GM12891 (cell line): ENCODE data around the gene GIGYF1.

Source experiments
- PAX5 ChIP-seq: IDR thresholded peaks from 2 replicates; pipeline ENCODE4 v1.6.1; 2011; ENCODE audit warnings: low read length, moderate library complexity, mild to moderate bottlenecking; ENCODE audit not compliant: insufficient read depth, severe bottlenecking
- POLR2A ChIP-seq: IDR thresholded peaks from 2 replicates; pipeline ENCODE4 v1.6.1; 2011; ENCODE audit warnings: low read depth, low read length, control low read depth
- POLR2AphosphoS5 ChIP-seq: IDR thresholded peaks from 2 replicates; pipeline ENCODE4 v1.6.1; 2011; ENCODE audit warnings: low read depth, low read length, control low read depth
- POU2F2 ChIP-seq: IDR thresholded peaks from 2 replicates; pipeline ENCODE4 v1.6.1; 2011; ENCODE audit warnings: low read depth, mild to moderate bottlenecking, control low read depth, low read length, moderate library complexity
- SPI1 ChIP-seq: IDR thresholded peaks from 2 replicates; pipeline ENCODE4 v1.6.1; 2011; ENCODE audit warnings: low read depth, low read length, control low read depth
- TAF1 ChIP-seq: IDR thresholded peaks from 2 replicates; pipeline ENCODE4 v1.6.1; 2011; ENCODE audit warnings: low read depth, low read length, control low read depth

GRCh38 chr7:100731937-100732636 lies 38.0 kb upstream of the GIGYF1 start:
- TF ChIP-seq TAF1 (no peak), POLR2A (no peak), POLR2AphosphoS5 (no peak), SPI1 (no peak), PAX5 (no peak), POU2F2 (no peak)
